Fibroblast of lung (primary cell): ENCODE results near the gene SHISA9. TPM values are rescaled to one million over a fixed set of nuclear protein-coding genes. Genes with fewer than 3 reads are reported as not detected.

Experiments
- DNase-seq, 2 donors: peaks; one replicate each; pipeline versions ENCODE4 v3.0.0 to v3.0.0-alpha.2; 2010; ENCODE audit warnings: low read depth in 2 of 2
- H2AFZ ChIP-seq: 2 replicates; pipeline ENCODE4 v1.5.1; 2012; ENCODE audit warnings: low read length, control low read depth, inconsistent platforms
- H3K27ac ChIP-seq: 2 replicates; pipeline ENCODE4 v1.5.1; 2011; ENCODE audit warnings: low read length, control low read depth; ENCODE audit not compliant: insufficient read depth
- H3K27me3 ChIP-seq: 2 replicates; pipeline ENCODE4 v1.5.1; 2011; ENCODE audit warnings: mild to moderate bottlenecking, low read length; ENCODE audit not compliant: control insufficient read depth, insufficient read depth
- H3K36me3 ChIP-seq: 2 replicates; pipeline ENCODE4 v1.5.1; 2011; ENCODE audit warnings: low read length; ENCODE audit not compliant: control insufficient read depth, insufficient read depth
- H3K4me1 ChIP-seq: 2 replicates; pipeline ENCODE4 v1.5.1; 2011; ENCODE audit warnings: low read length; ENCODE audit not compliant: control insufficient read depth, insufficient read depth; ENCODE audit errors: extremely low read depth
- H3K4me2 ChIP-seq: 2 replicates; pipeline ENCODE4 v1.5.1; 2011; ENCODE audit warnings: low read length, control low read depth; ENCODE audit not compliant: insufficient read depth; ENCODE audit errors: extremely low read depth
- H3K4me3 ChIP-seq, 4 experiments: fragments of 200-600 bp in 1 of 4; sonication (generic) in 1 of 4; replicated peaks in 1 of 4; 2 replicates each; pipeline ENCODE4 v1.5.1; 2011 to 2016; ENCODE audit warnings: low read length in 4 of 4, low read depth in 3 of 4, mild to moderate bottlenecking in 3 of 4, control low read depth in 2 of 4, inconsistent platforms in 1 of 4, mixed read lengths in 1 of 4; ENCODE audit not compliant: insufficient read depth in 1 of 4; ENCODE audit errors: control extremely low read depth in 1 of 4
- H3K79me2 ChIP-seq: 2 replicates; pipeline ENCODE4 v1.5.1; 2012; ENCODE audit warnings: mild to moderate bottlenecking, low read length, inconsistent platforms; ENCODE audit not compliant: control insufficient read depth, insufficient read depth
- H3K9ac ChIP-seq: 2 replicates; pipeline ENCODE4 v1.5.1; 2011; ENCODE audit warnings: mild to moderate bottlenecking, low read length, control low read depth; ENCODE audit not compliant: insufficient read depth
- H3K9me3 ChIP-seq: 2 replicates; pipeline ENCODE4 v1.5.1; 2012; ENCODE audit warnings: low read depth, low read length; ENCODE audit not compliant: control insufficient read depth, insufficient read depth
- H4K20me1 ChIP-seq: 2 replicates; pipeline ENCODE4 v1.5.1; 2011; ENCODE audit warnings: low read length; ENCODE audit not compliant: control insufficient read depth, insufficient read depth; ENCODE audit errors: extremely low read depth
- EZH2 ChIP-seq: IDR thresholded peaks from 2 replicates; pipeline ENCODE4 v1.5.1; 2012; ENCODE audit warnings: low read length, control low read depth, mild to moderate bottlenecking; ENCODE audit errors: missing control alignments
- polyA plus RNA-seq, 2 donors: library from polyadenylated mRNA; depleted of rRNA in 1 of 2; stranded (reverse) in 1 of 2; unstranded in 1 of 2; fragments of >200 nt; gene quantifications; 2 replicates each; pipeline ENCODE4 v1.2.1, GENCODE V29; 2011 to 2012; ENCODE audit warnings: missing spikeins in 1 of 2
- total RNA-seq: library from RNA; depleted of rRNA; stranded (reverse); fragments of >200 nt; gene quantifications from 2 replicates; pipeline ENCODE4 v1.2.1, GENCODE V29; 2014
- TF ChIP-seq, protein P1 (sequence below), 2 donors: IDR thresholded peaks in 1 of 2; conservative IDR thresholded peaks in 1 of 2; 1 replicate in 1 of 2; 2 replicates in 1 of 2; pipeline ENCODE4 v1.5.1; 2011 to 2012; ENCODE audit warnings: low read length in 2 of 2, control low read depth in 1 of 2, inconsistent platforms in 1 of 2, low read depth in 1 of 2, mild to moderate bottlenecking in 1 of 2

Gene SHISA9
- total and polyA plus RNA-seq, 2 donors (not counting 1 experiment from before 2014, with no cell fraction given), result not detected

DNA sequence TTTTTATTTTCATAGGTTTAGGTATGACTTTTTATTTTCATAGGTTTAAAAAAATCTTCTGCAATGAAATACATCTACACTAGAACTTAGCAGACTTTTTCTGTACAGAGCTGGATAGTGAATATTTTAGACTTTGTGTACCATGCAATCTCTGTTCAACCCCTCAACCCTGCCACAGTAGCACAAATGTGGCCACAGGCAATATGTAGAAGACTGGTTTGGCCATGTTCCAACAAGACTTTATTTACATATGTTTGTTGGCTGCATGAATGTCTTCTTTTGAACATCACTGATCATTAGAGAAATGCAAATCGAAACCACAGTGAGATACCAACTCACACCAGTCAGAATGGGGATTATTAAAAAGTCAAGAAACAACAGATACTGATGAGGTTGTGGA lies 229.2 kb downstream of the SHISA9 start:
- Histone ChIP-seq H3K27ac (no peak overlapping the region), H3K4me3 (no peak overlapping the region), H3K9me3 (no peaks in the 10 kb centered on the region), H4K20me1 (no peaks in the 10 kb centered on the region), H3K27me3 (no peaks in the 10 kb centered on the region), H3K9ac (no peak overlapping the region), H3K79me2 (no peaks in the 10 kb centered on the region), H2AFZ (no peak overlapping the region), H3K4me2 (no peak overlapping the region), H3K4me1 (no peaks in the 10 kb centered on the region), H3K36me3 (no peaks in the 10 kb centered on the region)
- TF ChIP-seq EZH2, result no peak
- TF ChIP-seq, protein P1, sequence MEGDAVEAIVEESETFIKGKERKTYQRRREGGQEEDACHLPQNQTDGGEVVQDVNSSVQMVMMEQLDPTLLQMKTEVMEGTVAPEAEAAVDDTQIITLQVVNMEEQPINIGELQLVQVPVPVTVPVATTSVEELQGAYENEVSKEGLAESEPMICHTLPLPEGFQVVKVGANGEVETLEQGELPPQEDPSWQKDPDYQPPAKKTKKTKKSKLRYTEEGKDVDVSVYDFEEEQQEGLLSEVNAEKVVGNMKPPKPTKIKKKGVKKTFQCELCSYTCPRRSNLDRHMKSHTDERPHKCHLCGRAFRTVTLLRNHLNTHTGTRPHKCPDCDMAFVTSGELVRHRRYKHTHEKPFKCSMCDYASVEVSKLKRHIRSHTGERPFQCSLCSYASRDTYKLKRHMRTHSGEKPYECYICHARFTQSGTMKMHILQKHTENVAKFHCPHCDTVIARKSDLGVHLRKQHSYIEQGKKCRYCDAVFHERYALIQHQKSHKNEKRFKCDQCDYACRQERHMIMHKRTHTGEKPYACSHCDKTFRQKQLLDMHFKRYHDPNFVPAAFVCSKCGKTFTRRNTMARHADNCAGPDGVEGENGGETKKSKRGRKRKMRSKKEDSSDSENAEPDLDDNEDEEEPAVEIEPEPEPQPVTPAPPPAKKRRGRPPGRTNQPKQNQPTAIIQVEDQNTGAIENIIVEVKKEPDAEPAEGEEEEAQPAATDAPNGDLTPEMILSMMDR (conservative IDR thresholded peaks at IDR 0.05 in 1 of 2, IDR thresholded peaks at IDR 0.05 in 1 of 2; ENCODE audit: low read depth in 1 of 2, low read length in 2 of 2), result no peak
- DNase-seq, result no peak

DNA sequence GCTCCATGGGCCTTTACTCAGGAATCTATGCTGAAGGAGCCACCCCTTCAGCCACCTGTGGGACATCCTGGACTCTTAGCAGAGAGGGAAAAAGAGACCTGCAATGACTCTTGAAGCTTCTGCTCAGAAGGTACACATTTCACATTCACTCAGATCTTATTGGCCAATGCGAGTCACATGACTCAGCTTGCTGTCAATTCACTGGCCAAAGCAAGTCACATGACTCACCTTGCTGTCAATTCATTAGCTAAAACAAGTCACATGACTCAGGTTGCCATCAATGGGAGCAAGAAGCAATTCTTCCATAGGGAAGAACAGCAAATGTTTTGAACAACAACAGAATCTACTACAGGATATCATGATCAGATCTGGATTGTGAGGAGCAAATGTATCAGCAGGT lies 233.4 kb downstream of the SHISA9 start:
- no peak for TF ChIP-seq EZH2
- TF ChIP-seq, protein P1 (conservative IDR thresholded peaks at IDR 0.05 in 1 of 2, IDR thresholded peaks at IDR 0.05 in 1 of 2; ENCODE audit: low read depth in 1 of 2, low read length in 2 of 2), result no peak
- H3K9me3 ChIP-seq, result no peaks in the 10 kb centered on the region
- H3K79me2 ChIP-seq, result no peaks in the 10 kb centered on the region
- H4K20me1 ChIP-seq, result no peaks in the 10 kb centered on the region
- H2AFZ ChIP-seq, result no peak overlapping the region
- H3K27ac ChIP-seq, result no peak overlapping the region
- no peak for DNase-seq
- no peaks in the 10 kb centered on the region for H3K27me3 ChIP-seq
- H3K4me1 ChIP-seq, result no peaks in the 10 kb centered on the region
- no peaks in the 10 kb centered on the region for H3K36me3 ChIP-seq
- H3K4me3 ChIP-seq, result no peak overlapping the region
- H3K4me2 ChIP-seq, result no peak overlapping the region
- no peak overlapping the region for H3K9ac ChIP-seq

DNA sequence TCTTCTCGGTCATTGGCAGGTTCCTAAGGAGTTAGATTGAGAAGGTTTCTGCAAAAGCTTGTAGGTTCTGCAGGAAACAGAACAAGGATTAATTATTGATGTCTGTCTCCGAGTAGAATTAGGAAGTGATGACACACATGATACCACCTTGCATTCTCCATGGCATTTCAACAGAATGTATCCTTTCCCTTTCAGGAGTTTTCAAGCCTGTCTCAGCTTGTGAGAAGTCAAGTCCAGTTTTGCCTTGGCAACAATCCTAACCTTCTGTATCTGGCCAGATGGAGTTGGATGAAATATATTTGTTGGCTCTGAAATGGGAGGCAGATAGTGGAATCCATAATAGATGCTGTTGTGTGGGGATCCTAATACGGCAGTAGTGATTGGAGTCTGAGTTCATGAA lies 235.5 kb downstream of the SHISA9 start:
- Histone ChIP-seq H3K9me3 (no peaks in the 10 kb centered on the region), H2AFZ (no peak overlapping the region), H3K79me2 (no peaks in the 10 kb centered on the region), H3K27me3 (no peaks in the 10 kb centered on the region), H4K20me1 (no peaks in the 10 kb centered on the region), H3K4me2 (no peak overlapping the region), H3K4me1 (no peaks in the 10 kb centered on the region), H3K9ac (no peak overlapping the region), H3K27ac (no peak overlapping the region), H3K4me3 (no peak overlapping the region), H3K36me3 (no peaks in the 10 kb centered on the region)
- no peak for TF ChIP-seq EZH2
- TF ChIP-seq, protein P1 (conservative IDR thresholded peaks at IDR 0.05 in 1 of 2, IDR thresholded peaks at IDR 0.05 in 1 of 2; ENCODE audit: low read depth in 1 of 2, low read length in 2 of 2), result no peak
- DNase-seq, result no peak
